Activated effector memory CD4-positive, alpha-beta T cell treated with anti-CD3 and anti-CD28 coated beads, Interleukin-2, amount 50 U/mL, for 16 hours (primary cell): ENCODE measurements around the gene FBXW2.
"Not testable (repeated sequence)": the region's sequence is repeated elsewhere in the genome, so short reads cannot be mapped to it uniquely, and the experiment has no call there.

ENCODE experiments used
- DNase-seq: peaks from one replicate; pipeline ENCODE4 v3.0.0-alpha.2; 2020

Gene FBXW2

DNA sequence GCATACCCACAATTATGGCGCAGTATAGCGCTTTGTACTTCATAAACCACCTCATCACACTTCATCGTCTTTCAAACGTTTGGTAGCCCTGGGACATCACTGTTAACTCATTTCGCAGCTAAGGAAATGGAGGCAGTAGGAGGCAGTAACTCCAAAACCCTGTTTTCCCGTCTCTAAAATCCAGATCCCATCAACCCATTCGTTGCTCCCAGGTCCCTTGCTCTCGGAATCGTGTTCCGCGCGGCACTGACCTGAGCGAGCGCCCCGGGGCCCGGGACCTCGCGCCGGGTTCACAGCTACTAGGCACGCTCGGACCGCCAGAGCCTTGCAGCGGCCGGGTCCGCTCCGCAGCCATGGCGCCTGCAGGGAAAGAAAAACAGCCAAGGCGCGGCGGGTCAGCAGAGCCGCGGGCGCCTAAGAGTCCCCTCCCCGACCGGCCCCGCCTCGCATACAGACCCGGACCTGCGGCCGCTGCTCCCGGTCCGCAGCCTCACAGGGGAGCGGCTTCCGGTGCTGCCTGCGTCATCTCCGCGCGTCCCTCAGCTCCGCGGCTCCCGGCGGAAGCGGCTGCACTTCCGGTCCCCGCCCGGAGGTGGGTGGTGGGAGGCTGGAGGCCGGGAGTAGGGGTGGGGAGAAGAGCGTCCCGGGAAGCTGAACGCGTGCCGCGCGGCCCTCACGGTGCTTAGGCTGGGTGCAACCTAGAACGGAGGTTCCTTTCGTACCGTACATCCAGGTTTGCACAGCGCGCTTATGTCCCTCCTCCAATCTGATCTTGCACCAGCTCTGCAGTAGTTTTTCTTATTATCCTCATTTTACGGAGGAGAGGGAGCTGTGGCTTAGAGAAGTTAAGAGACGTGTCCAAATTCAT is at the start of gene FBXW2:
FBXW2 (minus strand) TSS at position 519 of the 868 bp plus-strand sequence. CDS start 5,158 bp downstream, outside the sequence.
- DNase-seq = peak; percentile 96

GRCh38 chr9:120841930-120842684 is 48.9 kb upstream of the FBXW2 start:
- no peak for DNase-seq

GRCh38 chr9:120839146-120839545 is 45.9 kb upstream of the FBXW2 start:
- DNase-seq = no peak

- no peak for DNase-seq
Measured at GRCh38 chr9:120837921-120838320, 44.7 kb upstream of the FBXW2 start.

- DNase-seq = no peak
Measured at GRCh38 chr9:120833325-120833724, 40.1 kb upstream of the FBXW2 start.

DNA sequence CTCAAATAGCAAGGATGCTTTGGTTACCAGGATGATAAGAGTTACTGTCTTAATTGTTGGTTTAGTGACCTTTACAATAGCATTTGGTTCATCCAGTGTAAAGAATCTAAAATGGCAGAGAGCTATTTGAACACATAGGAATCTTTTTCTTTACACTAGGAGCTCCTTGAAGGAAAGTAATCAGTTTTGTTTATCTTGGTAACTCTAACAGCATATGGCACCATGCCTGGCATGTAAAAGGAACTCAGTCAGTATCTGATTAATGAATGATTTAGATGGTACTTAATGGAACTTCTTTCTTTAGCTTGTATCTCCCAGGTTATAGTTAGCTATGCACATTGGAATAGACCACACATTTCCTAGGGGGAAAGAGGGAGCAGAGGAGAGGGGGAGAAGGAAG is 39.6 kb upstream of the FBXW2 start:
- no peak for DNase-seq

DNA sequence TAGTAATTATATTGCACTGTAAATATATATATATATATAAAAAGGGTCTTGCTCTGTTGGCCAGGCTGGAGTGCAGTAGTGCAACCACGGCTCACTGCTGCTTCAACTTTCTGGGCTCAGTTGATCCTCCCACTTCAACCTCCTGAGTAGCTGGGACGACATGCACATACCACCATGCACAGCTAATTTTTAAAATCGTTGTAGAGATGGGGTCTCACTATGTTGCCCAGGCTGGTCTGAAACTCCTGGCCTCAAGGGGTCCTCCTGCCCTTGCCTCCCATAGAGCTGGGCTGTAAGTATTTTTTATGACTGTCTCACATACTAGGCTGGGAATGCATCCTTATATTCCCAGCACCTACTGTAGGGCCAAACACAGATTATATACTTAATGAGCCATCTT is 37.6 kb upstream of the FBXW2 start:
- no peak for DNase-seq

DNA sequence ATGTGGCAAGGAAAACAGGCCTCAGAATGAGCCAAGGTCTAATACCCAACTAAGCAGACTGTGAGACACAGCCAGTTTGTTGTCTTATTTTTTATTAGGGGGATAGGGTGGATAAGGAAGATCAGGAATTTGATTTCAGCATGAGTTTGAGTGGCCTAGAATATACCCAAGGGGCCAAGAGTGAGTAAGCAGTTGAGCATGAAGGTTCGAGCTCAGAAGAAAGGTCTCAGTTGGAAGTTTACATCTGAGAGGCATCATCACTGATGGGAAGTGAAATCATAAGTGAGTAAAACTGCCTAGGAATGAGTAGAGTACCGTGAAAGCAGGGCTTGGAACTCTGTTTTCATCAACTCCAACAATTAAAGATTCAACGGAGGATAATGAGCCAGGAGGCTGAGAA is 36.9 kb upstream of the FBXW2 start:
- DNase-seq = no peak

GRCh38 chr9:120829650-120830049 is 36.4 kb upstream of the FBXW2 start:
- no peak for DNase-seq

GRCh38 chr9:120820095-120820494 is 26.9 kb upstream of the FBXW2 start:
- no peak for DNase-seq

GRCh38 chr9:120818595-120818994 is 25.4 kb upstream of the FBXW2 start:
- no peak for DNase-seq

GRCh38 chr9:120815075-120815474 is 21.9 kb upstream of the FBXW2 start:
- no peak for DNase-seq

DNA sequence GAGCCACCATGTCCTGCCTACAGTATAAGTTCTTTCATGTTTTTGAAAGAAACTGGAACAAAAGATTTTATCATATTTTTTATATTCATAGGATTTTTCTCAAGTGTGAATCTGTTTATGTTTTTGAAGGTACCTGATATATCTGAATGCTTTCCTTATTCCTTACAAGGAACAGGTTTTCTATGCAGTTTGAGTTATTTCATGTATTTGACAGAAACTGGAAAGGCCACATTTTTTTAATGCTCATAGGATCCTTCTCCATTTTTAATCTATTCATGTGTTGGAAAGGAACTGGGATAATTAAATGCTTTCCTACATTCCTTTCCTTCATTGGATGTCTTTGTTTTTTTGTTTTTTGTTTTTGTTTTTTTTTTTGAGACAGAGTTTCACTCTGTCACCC is 15.7 kb upstream of the FBXW2 start:
- DNase-seq = no peak

DNA sequence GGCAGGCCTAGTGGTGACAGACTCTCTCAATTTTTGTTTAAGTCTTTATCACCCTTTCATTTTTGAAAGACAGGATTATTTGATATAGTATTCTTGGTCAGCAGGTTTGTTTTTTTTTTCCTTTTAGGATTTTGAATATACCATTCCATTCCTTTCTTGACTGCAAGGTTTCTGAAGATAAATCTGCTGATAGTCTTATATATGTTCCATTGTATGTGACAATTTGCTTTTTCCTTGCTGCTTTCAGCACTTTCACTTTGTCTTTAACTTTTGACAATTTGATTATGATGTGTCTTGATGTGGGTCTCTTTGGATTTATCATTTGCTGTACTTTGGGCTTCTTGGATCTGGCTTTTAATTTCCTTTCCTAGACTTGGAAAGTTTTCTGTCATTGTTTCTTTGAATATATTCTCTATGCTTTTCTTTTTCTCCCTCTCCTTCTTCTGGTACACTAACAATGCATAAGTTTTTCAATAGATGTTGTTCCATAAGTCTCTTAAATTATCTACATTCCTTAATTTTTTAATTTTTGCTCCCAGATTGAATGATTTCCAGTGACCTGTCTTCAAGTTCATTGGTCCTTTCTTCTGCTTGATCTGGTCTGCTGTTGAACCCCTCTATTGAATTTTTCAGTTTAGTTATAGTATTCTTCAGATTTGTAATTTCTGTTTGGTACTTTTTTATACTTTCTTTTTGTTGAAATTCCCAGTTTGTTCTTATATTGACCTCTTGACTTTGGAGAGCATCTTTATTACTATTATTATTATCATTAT is 14.6 kb upstream of the FBXW2 start:
- DNase-seq = no peak

DNA sequence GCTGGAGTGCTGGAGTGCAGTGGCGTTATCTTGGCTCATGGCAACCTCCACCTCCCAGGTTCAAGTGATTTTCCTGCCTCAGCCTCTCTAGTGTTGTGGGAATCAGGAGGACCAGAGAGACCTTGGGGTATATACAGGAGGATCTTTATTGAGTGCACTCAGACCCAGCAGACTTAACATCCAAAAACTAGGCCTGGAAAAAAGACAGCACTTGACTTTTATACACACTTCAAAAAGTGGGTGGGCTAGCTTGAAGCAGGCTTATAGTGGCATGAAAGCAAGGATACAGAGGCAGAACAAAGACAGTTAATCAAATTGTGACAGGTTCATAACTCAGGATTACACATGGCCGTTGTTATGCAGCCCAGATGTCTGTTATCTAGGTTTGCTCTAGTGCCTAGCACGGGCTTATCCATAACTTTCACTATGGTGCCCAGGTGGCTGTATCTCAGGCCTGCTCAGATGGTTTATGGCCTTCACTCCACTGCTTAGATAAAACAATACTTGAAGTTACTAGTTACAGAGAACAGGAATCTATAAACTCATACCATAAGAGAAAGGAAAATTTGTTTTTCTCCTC is 11.7 kb upstream of the FBXW2 start:
- not testable (repeated sequence) for DNase-seq

DNA sequence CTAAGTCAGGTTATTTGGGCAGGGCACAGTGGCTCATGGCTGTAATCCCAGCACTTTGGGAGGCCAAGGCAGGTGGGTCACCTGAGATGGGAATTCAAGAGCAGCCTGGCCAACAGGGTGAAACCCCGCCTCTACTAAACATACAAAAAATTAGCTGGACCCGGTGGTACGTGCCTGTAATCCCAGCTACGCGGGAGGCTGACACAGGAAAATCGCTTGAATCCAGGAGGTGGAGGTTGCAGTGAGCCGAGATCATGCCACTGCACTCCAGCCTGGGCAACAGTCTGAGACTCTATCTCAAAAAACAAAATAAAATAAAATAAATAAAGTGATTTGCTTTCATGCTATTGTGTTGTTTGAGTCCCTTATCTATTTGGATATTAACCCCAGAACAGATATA is 8.2 kb upstream of the FBXW2 start:
- no peak for DNase-seq

DNA sequence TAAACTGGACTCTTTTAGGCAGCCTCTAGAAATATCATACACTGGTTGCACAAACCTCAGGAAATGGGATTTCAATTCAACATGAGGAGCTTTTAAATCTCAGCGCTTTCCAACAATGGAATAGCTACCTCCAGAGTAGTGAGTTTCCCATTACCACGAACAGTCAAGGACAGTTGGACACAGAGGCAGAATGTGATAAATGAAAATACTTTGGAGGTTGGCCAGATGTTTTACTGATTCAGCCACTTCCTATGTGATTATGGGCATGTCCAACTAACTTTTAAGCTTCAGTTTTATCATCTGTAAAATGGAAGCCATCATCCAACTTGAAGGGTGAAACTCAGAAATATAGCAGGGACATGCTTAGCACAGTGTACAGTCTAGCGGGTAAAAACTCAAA is 2.1 kb downstream of the FBXW2 start:
- no peak for DNase-seq

DNA sequence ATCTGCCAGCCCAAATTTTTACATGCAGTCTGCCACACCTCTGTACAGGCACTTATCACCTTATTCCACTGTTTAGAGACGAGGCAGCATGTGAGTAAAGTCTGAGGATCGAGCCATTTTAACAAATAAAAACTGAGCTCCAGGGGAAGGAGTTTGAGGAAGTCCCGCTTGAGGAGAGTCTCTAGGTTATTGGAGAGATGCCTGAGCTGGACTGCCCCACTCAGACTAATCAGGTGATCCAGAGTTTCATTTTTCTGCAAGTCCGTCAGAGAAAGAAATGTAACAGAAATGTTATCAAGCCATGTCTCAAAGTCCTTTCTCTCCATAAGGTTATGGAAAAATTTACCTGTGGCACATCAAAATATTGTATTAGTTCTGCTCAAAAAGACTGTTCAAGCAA is 5.3 kb downstream of the FBXW2 start:
- no peak for DNase-seq

DNA sequence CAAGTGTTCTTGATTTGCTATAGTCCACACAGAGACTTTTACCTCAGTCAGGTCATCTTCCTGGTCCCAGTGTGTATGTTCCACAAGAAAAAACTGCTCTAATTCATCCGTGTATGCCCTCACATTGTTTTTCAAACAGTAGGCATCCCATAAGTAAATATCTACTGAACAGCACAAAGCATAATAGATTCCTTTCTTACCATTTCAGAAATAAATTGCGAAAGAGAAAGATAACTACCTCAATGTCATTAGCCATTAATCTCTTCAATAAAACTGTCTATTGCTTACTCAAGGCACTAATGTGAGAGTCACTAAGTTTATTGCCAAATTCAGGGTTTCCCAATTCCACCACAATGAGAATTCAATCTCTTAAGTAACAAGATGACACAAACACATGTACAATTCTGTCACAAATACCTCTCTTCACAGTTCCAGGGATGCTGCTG is 9.6 kb downstream of the FBXW2 start:
- DNase-seq = no peak

DNA sequence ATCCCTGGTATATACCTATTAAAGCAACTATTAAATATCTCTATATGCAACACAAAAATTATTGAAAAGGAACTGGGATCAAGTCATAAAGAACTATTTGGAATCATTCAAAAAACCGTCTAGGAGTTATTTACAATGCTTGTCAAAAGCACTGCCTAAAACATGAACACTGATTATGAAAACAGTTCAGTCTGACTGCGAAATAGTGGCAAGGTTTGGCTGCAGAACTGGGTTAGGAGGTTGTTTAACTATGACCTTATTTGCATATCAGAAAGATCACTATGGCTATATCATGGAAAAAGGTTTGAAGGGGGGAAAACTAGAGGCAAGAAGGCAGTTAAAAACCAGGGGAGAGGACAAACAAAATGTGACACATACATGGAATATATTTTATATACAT is 12.0 kb downstream of the FBXW2 start:
- DNase-seq = no peak

- DNase-seq = no peak
Measured at GRCh38 chr9:120780367-120780766, 12.8 kb downstream of the FBXW2 start.

DNA sequence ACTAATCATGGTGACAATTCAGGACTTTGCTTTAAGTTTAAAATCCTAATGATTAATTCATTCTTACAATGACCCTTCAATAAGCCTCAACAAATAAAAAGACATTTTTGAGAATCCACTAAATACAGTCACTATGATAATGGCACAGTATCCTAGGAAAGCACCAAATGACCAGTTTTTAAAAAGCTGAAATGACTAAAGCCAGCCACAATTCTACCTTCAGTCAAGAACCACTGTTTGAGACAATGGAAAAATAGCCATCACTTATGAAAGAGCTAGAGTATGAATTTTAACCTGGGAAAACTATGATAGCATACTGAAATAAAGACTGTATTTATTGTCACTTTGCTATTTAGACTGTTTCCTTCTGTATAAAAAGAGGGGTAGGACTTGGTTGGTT is 14.0 kb downstream of the FBXW2 start:
- no peak for DNase-seq

GRCh38 chr9:120778758-120779157 is 14.5 kb downstream of the FBXW2 start:
- DNase-seq = no peak
